GM19395 (cell line): ENCODE data around the gene HAUS7.

Experiments used
- ATAC-seq: cut with Tn5 transposase; IDR thresholded peaks from one replicate; pipeline ENCODE4 v1.9.1; 2021; ENCODE audit warnings: mild to moderate bottlenecking, moderate library complexity; ENCODE audit not compliant: unreplicated experiment

Gene HAUS7

DNA sequence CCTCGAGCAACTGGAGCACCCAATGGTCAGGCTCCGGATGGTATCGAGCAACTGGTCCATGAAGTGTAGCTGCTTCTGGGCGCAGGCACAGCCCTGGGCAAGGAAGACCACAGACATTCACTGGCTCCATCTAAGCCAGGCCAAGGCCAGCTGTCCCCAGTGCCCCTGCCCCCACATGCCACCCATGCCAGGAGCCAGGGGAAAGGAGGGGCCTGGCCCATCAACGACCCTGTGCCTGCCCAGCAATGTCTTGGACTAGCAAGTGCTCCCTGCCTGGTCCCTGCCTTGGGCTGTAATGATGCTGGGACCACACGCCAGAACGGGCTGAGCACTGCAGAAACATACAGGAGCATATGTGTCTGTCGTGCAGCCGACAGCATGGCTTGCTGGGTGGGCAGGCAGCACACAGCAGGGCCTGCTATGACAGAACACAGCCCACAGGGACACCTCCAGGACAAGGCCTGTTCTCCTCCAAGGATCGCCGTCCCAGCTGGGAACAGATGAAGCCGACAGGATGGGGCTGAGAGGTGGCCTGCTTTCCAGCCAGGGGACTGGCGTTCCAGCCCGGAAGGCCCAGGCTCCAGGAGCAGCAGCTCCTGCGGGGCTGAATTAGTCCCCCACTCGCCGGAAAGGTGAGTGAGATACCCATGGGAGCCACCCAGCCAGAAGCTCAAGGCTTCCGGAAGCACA, 13.1 kb downstream of the HAUS7 start:
- ATAC-seq: no peak

DNA sequence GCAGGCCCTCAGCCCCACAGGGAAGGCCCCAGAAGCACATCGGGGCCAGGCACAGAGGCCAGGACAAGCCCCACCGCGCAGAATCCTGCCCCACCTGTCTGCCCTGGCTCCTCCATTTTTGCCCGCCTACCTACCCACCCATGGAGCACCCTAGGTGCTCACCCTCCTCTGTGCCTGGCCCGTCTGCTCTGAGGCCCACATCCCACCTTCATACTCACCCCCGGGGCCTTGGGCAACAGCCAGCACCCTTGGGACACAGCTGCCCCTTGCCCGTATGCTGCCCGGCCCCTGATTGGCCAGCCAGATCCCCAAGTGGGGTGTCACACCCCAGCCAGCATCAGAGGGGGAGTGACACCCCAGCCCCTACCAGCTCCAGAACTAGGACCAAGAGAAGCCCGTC, 13.7 kb downstream of the HAUS7 start:
- ATAC-seq: no peak

DNA sequence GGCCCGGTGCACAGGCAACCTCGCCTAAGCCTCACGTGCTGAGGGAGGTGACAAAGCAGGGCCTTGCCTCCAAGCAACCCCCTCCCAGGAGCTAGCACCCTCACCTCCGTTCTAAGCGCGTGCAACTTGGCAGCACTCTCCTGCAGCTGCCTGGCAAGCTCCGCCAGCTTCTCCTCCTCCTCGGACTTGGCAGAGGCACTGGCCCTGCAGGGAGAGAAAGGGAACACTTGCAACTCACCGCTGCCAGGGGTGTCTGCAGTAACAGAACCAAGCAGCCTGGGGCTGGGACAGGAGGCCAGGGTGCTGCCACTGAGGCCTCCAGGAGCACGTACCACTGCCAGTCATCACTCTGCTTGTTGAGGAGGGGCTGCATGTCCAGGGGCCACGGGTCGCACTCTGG, 14.2 kb downstream of the HAUS7 start:
- ATAC-seq: no peak

DNA sequence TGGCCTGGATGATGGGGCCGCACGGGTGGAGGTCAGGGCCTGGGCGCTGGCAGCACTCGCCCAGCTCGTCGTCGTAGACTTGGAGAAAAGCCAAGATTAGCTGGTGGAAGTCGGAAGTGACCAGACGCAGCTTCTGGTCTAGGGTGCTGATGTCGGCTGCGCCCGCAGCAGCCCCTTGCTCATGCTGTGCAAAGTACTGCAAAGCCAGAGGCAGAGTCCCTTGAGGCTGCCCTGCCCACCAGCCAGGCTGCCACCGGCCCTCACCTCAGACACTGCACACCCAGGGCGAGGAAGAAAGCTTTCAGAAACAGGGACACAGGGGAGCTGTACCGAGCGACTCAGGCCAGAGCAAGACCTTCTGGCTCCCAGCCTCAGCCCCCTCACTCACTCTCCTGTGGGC, 14.8 kb downstream of the HAUS7 start:
- no peak for ATAC-seq

DNA sequence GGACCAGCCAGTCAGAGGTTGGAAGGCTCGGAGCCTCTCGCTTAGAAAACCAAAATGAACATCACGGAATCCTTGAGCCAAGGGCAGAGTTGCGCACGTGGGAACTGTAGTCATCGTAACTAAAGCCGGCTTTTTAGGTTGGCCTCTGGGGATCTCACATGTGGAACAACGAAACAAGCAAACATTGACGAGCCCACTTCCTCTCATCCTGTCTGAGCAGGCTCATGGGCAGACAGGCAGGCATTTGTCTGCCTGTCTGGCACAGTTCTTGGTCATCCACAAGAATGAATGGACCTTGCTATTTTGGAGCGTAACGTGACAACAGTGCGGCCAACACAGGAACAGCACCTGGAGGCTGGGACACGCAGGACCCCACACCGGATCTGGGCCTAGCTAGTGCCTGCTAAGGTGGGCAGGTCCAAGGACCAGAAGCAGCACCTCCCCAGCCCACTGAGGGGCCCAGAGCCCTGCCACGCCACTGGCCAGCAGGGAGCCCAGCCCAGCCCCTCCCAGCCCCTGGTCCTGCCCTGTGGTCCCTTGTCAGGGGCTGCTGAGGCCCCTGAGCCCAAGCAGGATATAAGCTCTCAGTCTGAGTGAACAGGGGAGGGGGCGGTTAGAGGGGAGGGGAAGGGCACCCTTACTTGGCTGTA, 15.3 kb downstream of the HAUS7 start:
- ATAC-seq: no peak

DNA sequence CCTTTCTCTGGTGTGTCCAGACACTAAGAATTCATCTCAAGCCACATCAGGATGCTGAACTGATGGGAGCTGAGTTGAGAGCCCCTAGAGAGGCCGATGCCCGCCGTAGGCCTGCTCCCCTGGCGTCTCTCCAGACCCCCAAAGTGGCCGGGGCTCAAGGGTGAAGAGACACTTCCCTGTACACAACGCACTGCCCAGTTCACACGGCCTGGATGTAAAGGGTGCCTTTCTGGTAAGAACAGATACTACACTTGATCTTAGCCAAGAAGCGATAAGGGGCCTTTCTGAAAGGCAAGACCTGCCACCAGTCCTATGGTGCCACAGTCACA, 19.5 kb downstream of the HAUS7 start:
- ATAC-seq: no peak

DNA sequence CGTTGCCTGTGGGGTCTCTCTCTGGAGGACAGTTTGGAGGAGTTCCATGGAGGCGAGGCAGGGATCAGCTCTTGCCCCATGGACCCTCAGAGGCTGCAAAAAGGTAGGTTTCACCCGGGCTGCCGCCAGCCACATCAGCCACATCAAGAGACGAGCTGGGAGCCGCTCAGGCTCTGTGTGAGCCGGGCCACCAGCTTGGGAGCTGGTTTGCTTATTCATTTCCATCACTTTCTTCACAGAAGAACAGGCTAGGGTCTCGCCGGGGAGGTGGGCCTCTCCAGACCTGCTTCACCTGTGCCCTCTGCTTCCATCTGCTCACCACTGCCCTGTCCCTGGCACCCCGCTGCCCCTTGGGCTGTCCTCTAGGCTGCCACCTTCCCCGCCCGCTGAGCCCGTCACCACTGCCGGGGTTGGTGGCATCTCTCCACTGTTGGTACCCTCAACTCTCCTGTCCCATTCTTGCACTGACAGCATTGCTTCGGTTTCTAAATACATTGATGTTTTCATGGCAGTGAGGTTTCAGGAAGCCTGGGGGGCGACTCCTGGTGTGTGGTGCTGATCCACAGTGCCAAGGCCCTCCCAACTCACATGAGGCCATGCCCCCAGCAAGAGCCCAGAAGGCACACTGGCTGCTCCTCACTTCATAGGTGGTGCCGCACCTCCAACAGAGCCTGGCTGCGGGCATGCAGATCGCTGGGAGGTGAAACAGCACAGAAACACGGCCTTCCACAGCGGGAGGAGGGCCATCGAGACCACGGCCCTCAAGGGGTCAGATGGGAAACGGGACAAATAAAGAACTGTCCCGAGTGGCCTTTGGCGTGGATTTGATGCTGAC, 20.0 kb downstream of the HAUS7 start:
- ATAC-seq: no peak

DNA sequence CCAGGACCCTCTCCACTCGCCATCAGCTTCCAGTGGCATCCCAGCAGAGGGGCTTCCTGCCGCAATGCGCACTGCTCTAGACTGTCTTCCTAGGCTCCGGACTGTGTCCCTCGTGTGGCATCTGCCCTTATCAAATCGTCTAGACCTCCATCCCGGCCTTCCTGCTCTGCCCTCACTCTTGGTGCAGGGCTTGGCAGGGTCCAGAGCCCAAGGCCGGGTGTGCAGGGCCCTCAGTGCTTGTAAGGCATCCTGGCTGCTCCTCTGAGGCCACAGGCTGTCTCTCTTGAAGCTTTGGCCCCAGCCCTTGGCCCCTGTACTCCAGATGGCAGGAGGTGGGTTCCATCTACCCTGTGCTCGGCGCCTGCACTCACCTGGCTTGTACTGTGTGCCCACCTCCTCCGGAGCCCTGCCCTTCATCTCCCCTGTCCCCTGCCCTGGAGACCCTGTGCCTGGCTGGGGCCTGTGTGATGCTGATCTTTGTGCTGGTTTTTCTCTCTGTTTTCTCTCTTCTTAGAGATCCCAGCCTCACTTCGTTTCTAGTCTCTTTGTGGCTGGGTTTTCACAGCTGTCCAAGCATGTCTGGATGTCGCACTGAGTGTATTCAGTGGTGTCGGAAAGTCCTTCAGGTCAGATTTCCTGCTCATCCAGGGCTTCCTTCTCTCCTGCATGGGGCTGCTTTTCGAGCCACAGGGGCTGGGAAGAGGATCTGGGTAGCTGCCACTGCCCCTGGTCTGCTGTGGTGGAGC, 20.8 kb downstream of the HAUS7 start:
- no peak for ATAC-seq

DNA sequence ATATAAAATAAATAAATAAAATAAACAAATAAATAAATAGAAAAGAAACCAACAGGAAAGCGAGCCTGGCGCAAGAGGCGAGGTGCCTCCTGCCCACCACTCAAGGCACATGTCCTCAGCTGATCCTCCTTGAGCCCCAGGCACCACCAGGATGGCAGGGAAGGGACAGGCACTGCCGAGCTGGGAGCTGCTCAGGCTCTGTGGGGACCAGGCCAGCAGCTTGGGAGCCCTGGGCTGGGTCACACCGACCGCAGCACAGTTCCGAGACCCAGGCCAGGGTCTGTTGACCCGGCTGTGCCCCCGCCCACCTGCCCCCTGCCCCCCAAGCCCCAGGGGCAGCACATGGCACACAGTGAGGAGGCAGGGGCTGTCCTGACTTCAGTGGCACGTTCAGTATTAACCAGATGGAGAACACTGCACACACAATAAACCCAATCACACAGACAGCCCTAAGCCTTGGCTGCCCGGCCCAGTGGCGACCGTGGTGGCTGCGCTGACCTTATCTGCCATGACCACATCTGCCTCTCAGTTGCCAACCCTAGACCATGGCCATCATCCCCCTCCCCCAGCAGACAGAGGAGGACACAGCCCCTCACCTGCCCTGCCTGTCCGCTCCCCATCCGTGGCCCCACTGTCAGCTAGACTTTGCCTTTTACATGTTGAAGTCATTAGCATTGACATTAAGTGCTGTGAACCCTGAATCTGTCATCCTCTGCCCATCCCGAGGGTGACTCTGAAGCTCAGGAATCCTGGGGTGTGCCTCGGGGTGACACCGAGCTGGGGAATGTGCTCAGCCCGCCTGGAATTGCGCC, 21.6 kb downstream of the HAUS7 start:
- no peak for ATAC-seq

DNA sequence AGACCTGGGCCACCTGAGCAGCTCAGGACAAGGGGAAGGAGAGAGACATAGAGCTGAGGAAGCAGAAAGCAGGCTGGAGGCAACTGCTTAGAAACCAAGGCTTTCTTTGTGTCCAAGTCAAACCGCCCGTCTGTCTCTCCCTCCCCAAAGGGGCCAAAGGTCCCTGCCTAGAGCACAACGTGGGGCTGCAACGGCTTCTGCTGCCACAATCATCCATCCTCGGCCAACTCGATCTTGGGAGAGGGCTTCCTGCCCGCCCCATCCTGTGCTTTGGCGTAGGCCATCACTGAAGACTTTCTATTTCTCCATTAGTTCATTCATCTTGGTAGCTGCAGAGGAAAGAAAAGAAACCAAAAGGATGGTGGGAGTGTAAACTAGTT, 22.8 kb downstream of the HAUS7 start:
- ATAC-seq: no peak

DNA sequence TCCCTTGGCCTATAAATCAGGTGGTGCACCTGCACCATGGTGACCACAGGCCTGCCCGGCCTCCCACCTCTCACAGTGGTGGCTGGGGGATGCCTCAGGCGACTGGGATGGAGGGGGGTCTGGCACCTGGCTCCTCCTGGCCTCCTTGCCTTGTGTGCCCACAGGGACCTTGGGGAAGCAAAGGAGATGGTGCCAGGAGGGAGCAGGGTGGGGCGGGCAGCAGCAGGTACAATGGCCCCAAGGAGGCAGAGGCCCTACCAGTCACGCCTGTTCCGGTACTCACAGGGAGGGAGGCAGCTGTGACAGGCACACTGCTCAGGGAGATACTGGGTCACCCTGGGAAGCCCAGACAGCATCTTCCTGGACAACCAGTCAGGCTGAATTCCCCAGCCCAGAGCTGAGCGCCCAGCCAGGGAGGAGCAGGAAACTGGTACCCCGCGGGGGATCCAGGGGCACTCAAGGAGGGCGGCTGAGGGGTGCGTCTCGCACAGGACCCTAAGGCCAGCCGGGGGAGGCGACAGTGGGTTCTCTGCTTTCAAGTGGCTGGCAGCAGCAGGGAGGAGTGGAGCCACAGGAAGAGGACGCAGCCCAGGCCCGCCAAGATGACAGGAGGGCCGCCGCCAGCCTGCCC, 23.3 kb downstream of the HAUS7 start:
- ATAC-seq: no peak

DNA sequence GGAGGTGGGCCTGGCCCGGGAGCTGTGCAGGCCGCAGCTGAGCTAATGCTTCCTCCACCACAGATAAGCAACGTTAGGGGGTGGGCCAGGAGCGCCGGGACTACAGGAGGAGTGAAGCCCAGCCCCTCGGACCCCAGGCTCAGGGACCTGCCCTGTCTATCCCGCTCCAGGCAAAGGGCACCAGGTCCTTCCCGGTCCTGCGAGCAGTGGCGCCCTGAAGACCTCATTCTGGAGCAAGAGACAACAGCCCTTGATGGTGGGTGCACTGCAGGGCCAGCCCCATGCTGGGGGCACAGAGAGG, 23.8 kb downstream of the HAUS7 start:
- no peak for ATAC-seq

DNA sequence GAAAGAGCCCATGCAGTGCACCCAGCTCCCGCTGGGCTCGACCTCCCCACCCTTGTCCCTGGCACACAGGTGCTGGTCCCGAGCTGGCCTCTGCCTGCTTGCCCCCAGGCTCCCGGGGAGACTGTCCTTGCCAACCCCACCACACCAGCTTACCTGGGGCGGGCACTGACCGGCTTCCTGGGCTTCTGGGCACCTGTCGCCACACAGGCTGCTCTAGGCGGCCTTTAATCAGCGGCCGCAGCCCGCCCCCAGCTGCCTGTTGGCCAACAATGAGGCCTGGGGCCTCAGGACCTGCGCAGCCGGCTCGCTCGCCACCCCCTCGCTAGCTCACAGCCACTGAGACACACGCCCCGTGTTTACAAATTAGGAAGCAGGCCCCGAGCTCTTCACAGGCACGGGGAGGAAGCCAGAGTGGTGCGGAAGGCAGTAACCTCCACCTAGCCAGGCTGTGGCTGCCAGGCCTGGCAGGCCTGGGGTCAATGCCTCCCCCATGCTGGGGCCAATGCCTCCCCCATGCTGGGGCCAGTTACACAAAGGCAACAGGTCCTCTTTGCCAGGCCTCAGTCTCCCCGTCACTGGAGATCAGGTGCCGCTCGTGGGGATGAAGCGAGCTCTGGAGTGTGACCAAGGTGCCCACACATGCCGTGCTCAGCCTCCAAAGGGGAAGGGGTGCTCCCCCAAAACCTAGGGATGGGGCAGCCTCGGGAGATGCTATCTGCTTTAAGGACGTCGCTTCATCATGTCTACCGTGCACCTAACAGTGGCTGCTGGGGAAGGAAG, 24.3 kb downstream of the HAUS7 start, which contains the start of gene TREX2:
Gene TREX2, minus strand, starts transcription at position 201 of the 780 bp plus-strand sequence. CDS start 626 bp downstream, outside the sequence.
- ATAC-seq: no peak

DNA sequence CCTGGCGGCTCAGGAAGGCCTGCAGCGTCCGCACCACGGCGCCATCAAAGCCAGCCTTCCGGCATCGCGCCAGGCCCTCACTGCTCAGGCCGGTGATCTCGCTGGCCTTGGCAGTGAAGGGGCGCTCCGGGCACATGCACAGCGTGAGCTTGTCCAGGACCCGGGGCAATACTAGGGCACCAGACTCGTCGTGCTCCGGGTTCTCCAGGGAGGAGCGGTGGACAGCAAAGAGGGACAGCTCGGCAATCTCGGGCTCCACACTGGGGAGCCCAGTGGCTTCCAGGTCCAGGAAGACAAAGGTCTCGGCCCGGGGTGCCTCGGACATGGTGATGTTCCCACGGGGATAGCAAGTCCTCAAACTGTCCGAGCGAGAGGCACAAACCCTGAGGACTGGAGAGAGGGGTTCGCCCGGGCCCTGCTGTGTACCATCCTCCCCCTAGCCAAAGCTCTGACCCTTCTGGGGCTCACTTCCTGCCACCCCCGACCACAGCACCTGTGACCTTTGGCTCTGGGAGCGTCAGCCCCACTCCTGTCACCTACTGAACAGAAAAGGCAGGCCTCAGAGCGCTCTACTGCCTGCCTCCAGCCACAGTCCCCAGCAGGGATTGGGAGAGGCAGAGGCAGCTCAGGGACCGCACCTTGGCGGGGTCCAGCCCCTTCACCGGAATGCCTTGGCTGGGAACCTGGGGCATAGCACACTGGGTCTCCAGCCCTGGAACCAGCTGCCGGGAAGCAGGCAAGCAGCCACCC, 25.1 kb downstream of the HAUS7 start:
- ATAC-seq: no peak

DNA sequence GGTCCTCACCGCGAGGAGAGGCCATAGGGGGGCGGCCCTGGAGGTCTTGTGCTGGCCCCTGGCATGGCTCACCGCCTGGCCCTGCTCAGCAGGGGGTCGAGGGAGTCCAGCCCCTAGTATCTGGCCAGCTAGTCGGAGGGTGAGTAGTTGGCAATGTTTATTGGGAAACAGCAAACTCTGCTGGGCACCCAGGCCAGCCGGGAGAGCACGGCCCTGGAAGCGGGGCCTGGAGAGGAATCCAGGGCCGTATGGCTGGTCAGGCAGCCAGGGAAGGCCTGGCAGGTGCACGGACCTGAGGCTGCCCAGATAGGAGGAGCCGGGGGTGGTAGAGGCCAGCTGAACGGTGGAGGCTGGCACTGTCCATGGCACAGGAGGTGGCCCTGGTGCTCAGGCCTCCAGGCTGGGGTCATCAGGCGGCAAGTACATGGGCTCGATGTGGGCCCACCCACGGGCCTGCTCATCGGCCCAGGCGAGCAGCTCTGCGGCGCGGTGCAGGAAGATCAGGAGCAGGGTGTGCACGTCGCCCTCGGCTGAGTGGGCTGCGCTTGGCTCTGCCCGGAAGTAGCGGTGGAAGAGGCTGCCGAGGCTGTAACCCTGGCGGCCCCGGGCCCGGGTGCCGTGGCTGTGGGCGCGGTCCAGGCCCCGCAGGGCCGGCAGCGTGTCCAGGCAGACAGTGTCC, 25.9 kb downstream of the HAUS7 start:
- ATAC-seq: no peak

DNA sequence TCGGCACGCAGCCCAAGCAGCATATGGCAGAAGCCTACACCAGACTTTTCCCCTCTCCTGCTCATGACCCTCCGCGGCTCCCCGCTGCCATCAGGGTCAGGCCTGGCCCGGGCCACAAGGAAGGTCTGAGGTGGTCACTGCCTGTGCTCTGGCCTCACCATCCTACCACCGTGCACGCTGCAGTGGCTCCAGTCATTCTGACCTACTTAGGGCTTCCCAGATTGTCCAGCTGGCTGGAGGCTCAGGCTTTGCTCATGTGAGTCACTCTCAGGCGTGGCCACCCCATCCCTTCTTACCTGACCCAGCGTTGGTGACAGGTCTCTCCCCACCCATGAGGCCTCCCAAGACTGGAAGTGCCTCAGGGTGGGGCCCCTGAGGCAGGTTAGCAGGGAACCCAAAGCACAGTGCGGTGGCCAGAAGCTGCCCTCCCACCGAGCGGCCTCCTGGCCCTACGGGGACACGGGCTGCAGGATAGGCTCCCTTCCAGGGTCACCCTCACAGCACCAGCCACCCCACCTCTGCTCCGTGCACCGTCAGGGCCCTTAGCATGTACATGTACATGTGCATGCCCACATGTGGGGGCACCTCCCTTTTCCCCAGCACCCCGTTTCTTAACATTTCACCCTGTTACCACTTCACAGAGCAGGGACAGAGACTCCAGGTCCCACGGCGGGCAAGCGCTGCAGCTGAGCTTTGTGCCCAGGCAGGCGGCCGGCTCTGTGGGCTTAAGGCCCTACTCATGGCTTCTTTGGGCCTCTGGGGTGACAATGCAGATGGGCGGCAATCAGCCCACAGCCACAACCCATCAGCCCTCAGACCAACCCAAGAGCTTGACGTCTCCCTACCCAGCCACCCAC, 26.7 kb downstream of the HAUS7 start:
- no peak for ATAC-seq

DNA sequence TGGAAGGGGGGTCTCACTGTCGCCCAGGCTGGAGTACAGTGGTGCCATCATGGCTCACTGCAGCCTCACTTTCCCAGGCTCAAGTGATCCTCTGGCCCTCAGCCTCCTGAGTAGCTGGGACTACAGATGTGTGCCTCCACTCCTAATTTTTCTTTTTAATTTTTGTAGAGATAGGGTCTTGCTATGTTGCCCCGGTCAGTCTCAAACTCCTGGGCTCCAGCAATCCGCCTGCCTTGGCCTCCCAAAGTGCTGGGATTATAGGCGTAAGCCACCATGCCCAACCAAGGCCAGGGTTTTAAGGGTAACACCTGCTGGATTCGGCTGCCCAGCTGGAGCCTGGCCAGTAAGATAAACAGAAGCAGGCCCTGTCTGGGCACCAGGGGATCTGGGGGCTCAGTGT, 27.9 kb downstream of the HAUS7 start:
- no peak for ATAC-seq
